Measurements from ENCODE around the gene DPYSL3. TPM values are rescaled to one million over a fixed set of nuclear protein-coding genes. Genes with fewer than 3 reads are reported as not detected.

The DPYSL3 gene
- total and polyA plus RNA-seq, 2 donors (not counting 3 experiments of a cell fraction or from before 2014, with no cell fraction given): 80.3 to 146 TPM

GRCh38 chr5:147557876-147558745 lies 48.2 kb upstream of the DPYSL3 start:
- POLR2A ChIA-PET: interaction anchor here (1.5 kb wide), 1 partner anchor 104 kb away, joined by 3 read pairs; no protein-coding TSS in a partner anchor

More at GRCh38 chr5:147557876-147558745, 48.2 kb upstream of the DPYSL3 start:
- BruUV-seq (replicated peaks): no TSS peak
- DNase-seq (ENCODE audit: low read depth, low spot score): no peak
- dilution Hi-C loops (cut with MboI; ENCODE audit: extremely low pct_ligation_motif_present, low sequenced_read_pairs) (no loop called here), intact Hi-C loops (cut with micrococcal nuclease) (loop anchor here (5.0 kb wide), 1 partner anchor 246 kb away; no protein-coding TSS in a partner anchor)
- no peak overlapping the region for H3K4me2 ChIP-seq (ENCODE audit: insufficient read depth, low read length)
- no peak overlapping the region for H3K9ac ChIP-seq (replicated peaks; ENCODE audit: extremely low read depth, insufficient read depth, low read length)
- peaks cover 3% of the 10 kb centered on the region for H3K4me1 ChIP-seq (ENCODE audit: control insufficient read depth, extremely low read depth, insufficient read depth, low read length)
- no peaks in the 10 kb centered on the region for H3K79me2 ChIP-seq (ENCODE audit: control insufficient read depth, insufficient read depth, low read length)
- FAIRE-seq: peak; percentile 71
- H3K27ac ChIP-seq (ENCODE audit: insufficient read depth, low read depth, low read length): no peak overlapping the region
- no peaks in the 10 kb centered on the region for H4K20me1 ChIP-seq (replicated peaks; ENCODE audit: control insufficient read depth, extremely low read depth, insufficient read depth, low read length)
- CTCF ChIA-PET: interaction anchor here (0.6 to 4.4 kb wide), 41 partner anchors 11 to 369 kb away, joined by 3 to 136 read pairs (median 6); partner anchors contain the start of gene DPYSL3
- no peak overlapping the region for H3K4me3 ChIP-seq (replicated peaks in 1 of 3; ENCODE audit: insufficient read depth in 1 of 3, low read depth in 1 of 3, low read length in 3 of 3)
- H3K36me3 ChIP-seq (ENCODE audit: control insufficient read depth in 2 of 2, extremely low read depth in 1 of 2, insufficient read depth in 2 of 2, low read length in 2 of 2): no peaks in the 10 kb centered on the region
- H3K9me3 ChIP-seq (replicated peaks; ENCODE audit: control insufficient read depth, insufficient read depth, low read length): no peaks in the 10 kb centered on the region
- H3K27me3 ChIP-seq (ENCODE audit: control insufficient read depth in 2 of 2, insufficient read depth in 2 of 2, low read length in 2 of 2): peaks cover 0 to 1% of the 10 kb centered on the region in 2 experiments
- H3K9me1 ChIP-seq (replicated peaks; ENCODE audit: control insufficient read depth, extremely low read depth, insufficient read depth, low read length): no peaks in the 10 kb centered on the region
- no peak overlapping the region for H2AFZ ChIP-seq (ENCODE audit: low read depth, low read length)
- TF ChIP-seq EZH2 (IDR thresholded peaks at IDR 0.05; ENCODE audit: borderline replicate concordance, low read depth, low read length, severe bottlenecking) (no peak), JUN (IDR thresholded peaks at IDR 0.05; ENCODE audit: borderline replicate concordance, insufficient read depth, insufficient read length, low read depth) (no peak), FOS (IDR thresholded peaks at IDR 0.05; ENCODE audit: borderline replicate concordance, insufficient read depth, low read length) (no peak), MAX (IDR thresholded peaks at IDR 0.05; ENCODE audit: insufficient read depth, insufficient read length) (no peak), CTCF (IDR thresholded peaks at IDR 0.05; ENCODE audit: extremely low read depth in 1 of 2, insufficient read depth in 1 of 2, low read depth in 1 of 2, low read length in 2 of 2) (no peak), POLR2A (IDR thresholded peaks at IDR 0.05; ENCODE audit: low read depth, low read length) (no peak), POLR2AphosphoS5 (IDR thresholded peaks at IDR 0.05; ENCODE audit: insufficient read depth, low read depth, low read length) (no peak), MYC (IDR thresholded peaks at IDR 0.05; ENCODE audit: low read depth, low read length) (no peak), GATA2 (IDR thresholded peaks at IDR 0.05; ENCODE audit: insufficient read depth, insufficient read length, low read depth, low read length) (no peak)
